GM18951 (cell line): Measurements from ENCODE around the gene GTSF1L.

Source experiments
- POLR2A ChIP-seq: IDR thresholded peaks from 4 replicates; pipeline ENCODE4 v1.6.1; 2011; ENCODE audit warnings: mild to moderate bottlenecking; ENCODE audit not compliant: insufficient read length, insufficient read depth; ENCODE audit errors: extremely low read depth
- in situ Hi-C: fragments of 300-500 bp; cut with MboI; formaldehyde crosslinking; loops from one replicate; pipeline ENCODE4 v1.12.0; 2022; ENCODE audit warnings: low sequenced_read_pairs, mixed read lengths, inconsistent platforms; ENCODE audit not compliant: unreplicated experiment

GTSF1L gene

GRCh38 chr20:43716123-43716522 lies 10.7 kb downstream of the GTSF1L start:
- no peak for TF ChIP-seq POLR2A
- in situ Hi-C loops: no loop called here

- no peak for TF ChIP-seq POLR2A
- in situ Hi-C loops: no loop called here
Observed at GRCh38 chr20:43715511-43715910, 11.3 kb downstream of the GTSF1L start.

GRCh38 chr20:43715044-43715443 lies 11.8 kb downstream of the GTSF1L start:
- TF ChIP-seq POLR2A: no peak
- in situ Hi-C loops: no loop called here

GRCh38 chr20:43711098-43711654 lies 15.6 kb downstream of the GTSF1L start:
- in situ Hi-C loops: no loop called here

GRCh38 chr20:43710370-43711044 lies 16.3 kb downstream of the GTSF1L start:
- TF ChIP-seq POLR2A: no peak
- in situ Hi-C loops: no loop called here

More at GRCh38 chr20:43711098-43711654, 15.6 kb downstream of the GTSF1L start:
- TF ChIP-seq POLR2A: no peak

- in situ Hi-C loops: no loop called here
Observed at GRCh38 chr20:43702502-43702901, 24.3 kb downstream of the GTSF1L start.

GRCh38 chr20:43700627-43701026 lies 26.2 kb downstream of the GTSF1L start:
- no peak for TF ChIP-seq POLR2A
- in situ Hi-C loops: no loop called here

More at GRCh38 chr20:43702502-43702901, 24.3 kb downstream of the GTSF1L start:
- TF ChIP-seq POLR2A: no peak

GRCh38 chr20:43699941-43700565 lies 26.7 kb downstream of the GTSF1L start:
- in situ Hi-C loops: no loop called here
- no peak for TF ChIP-seq POLR2A

GRCh38 chr20:43695571-43695970 lies 31.2 kb downstream of the GTSF1L start:
- in situ Hi-C loops: no loop called here
- TF ChIP-seq POLR2A: no peak

GRCh38 chr20:43694763-43695162 lies 32.0 kb downstream of the GTSF1L start:
- in situ Hi-C loops: no loop called here
- TF ChIP-seq POLR2A: no peak

- no peak for TF ChIP-seq POLR2A
- in situ Hi-C loops: no loop called here
Observed at GRCh38 chr20:43691928-43692524, 34.8 kb downstream of the GTSF1L start.

GRCh38 chr20:43690943-43691598 lies 35.7 kb downstream of the GTSF1L start:
- in situ Hi-C loops: no loop called here
- TF ChIP-seq POLR2A: no peak

GRCh38 chr20:43689165-43689564 lies 37.6 kb downstream of the GTSF1L start:
- no peak for TF ChIP-seq POLR2A
- in situ Hi-C loops: loop anchor here (10.0 kb wide), 1 partner anchor 124 kb away; no protein-coding TSS in a partner anchor
